Neuronal stem cell (in vitro differentiated cells): ENCODE data around the gene WIZ.

Source experiments
- DNase-seq: peaks from one replicate; pipeline ENCODE4 v3.0.0-alpha.2; 2013; ENCODE audit warnings: low spot score
- H2AFZ ChIP-seq: one replicate; pipeline ENCODE4 v1.6.1; 2013; ENCODE audit warnings: mild to moderate bottlenecking, low read length, inconsistent platforms
- H2AK5ac ChIP-seq: 2 replicates; pipeline ENCODE4 v1.6.1; 2013; ENCODE audit warnings: low read depth, mild to moderate bottlenecking, inconsistent platforms, low read length, moderate library complexity, mixed read lengths
- H2BK120ac ChIP-seq: 2 replicates; pipeline ENCODE4 v1.6.1; 2013; ENCODE audit warnings: low read depth, mild to moderate bottlenecking, inconsistent platforms, low read length, moderate library complexity, mixed read lengths
- H2BK12ac ChIP-seq: one replicate; pipeline ENCODE4 v1.6.1; 2013; ENCODE audit warnings: low read length, inconsistent platforms
- H2BK15ac ChIP-seq: 2 replicates; pipeline ENCODE4 v1.6.1; 2013; ENCODE audit warnings: mild to moderate bottlenecking, low read length, inconsistent platforms, mixed read lengths
- H2BK5ac ChIP-seq: one replicate; pipeline ENCODE4 v1.6.1; 2013; ENCODE audit warnings: inconsistent platforms, mild to moderate bottlenecking, low read length, moderate library complexity
- H3K14ac ChIP-seq: one replicate; pipeline ENCODE4 v1.6.1; 2013; ENCODE audit warnings: low read length, inconsistent platforms
- H3K18ac ChIP-seq: 2 replicates; pipeline ENCODE4 v1.6.1; 2013; ENCODE audit warnings: low read length, inconsistent platforms
- H3K23ac ChIP-seq: 2 replicates; pipeline ENCODE4 v1.6.1; 2013; ENCODE audit warnings: low read depth, mild to moderate bottlenecking, mixed read lengths, low read length, inconsistent platforms; ENCODE audit not compliant: poor library complexity
- H3K27ac ChIP-seq: replicated peaks from 3 replicates; pipeline ENCODE4 v1.5.1; 2013; ENCODE audit warnings: low read length, inconsistent platforms
- H3K27me3 ChIP-seq, 3 experiments: 2 replicates each; pipeline ENCODE4 v1.6.1; 2013; ENCODE audit warnings: low read length in 3 of 3, mild to moderate bottlenecking in 2 of 3, inconsistent platforms in 1 of 3, low read depth in 1 of 3, mixed read lengths in 1 of 3, moderate library complexity in 1 of 3; ENCODE audit not compliant: control insufficient read depth in 3 of 3, insufficient read depth in 3 of 3
- H3K36me3 ChIP-seq, 2 donors: replicated peaks in 1 of 2; 2 replicates each; pipeline ENCODE4 v1.6.1; 2013; ENCODE audit warnings: low read length in 2 of 2; ENCODE audit not compliant: control insufficient read depth in 2 of 2, insufficient read depth in 2 of 2
- H3K4ac ChIP-seq: 2 replicates; pipeline ENCODE4 v1.6.1; 2013; ENCODE audit warnings: inconsistent platforms, mild to moderate bottlenecking, low read length, moderate library complexity
- H3K4me1 ChIP-seq, 2 donors: 1 replicate in 1 of 2; 2 replicates in 1 of 2; pipeline ENCODE4 v1.6.1; 2013; ENCODE audit warnings: low read length in 2 of 2, low read depth in 1 of 2; ENCODE audit not compliant: control insufficient read depth in 2 of 2, insufficient read depth in 1 of 2
- H3K4me2 ChIP-seq: one replicate; pipeline ENCODE4 v1.6.1; 2013; ENCODE audit warnings: mild to moderate bottlenecking, low read length, inconsistent platforms; ENCODE audit not compliant: insufficient read depth, poor library complexity, severe bottlenecking
- H3K4me3 ChIP-seq, 2 donors: 2 replicates each; pipeline ENCODE4 v1.5.1; 2013; ENCODE audit warnings: low read length in 2 of 2, mild to moderate bottlenecking in 2 of 2, inconsistent platforms in 1 of 2, moderate library complexity in 1 of 2
- H3K79me1 ChIP-seq: one replicate; pipeline ENCODE4 v1.6.1; 2013; ENCODE audit warnings: low read depth, mild to moderate bottlenecking, inconsistent platforms, low read length, moderate library complexity
- H3K9ac ChIP-seq: one replicate; pipeline ENCODE4 v1.6.1; 2013; ENCODE audit warnings: mild to moderate bottlenecking, low read depth, low read length, inconsistent platforms; ENCODE audit not compliant: poor library complexity
- H3K9me3 ChIP-seq, 2 donors: replicated peaks in 1 of 2; 2 replicates each; pipeline versions ENCODE3 to v1.6.1; 2013; ENCODE audit warnings: low read length in 2 of 2, mild to moderate bottlenecking in 2 of 2, inconsistent platforms in 1 of 2, low read depth in 1 of 2, mixed read lengths in 1 of 2, moderate library complexity in 1 of 2; ENCODE audit not compliant: control insufficient read depth in 2 of 2, insufficient read depth in 1 of 2
- H4K8ac ChIP-seq: one replicate; pipeline ENCODE4 v1.6.1; 2013; ENCODE audit warnings: low read depth, mild to moderate bottlenecking, inconsistent platforms, low read length, moderate library complexity
- H4K91ac ChIP-seq: one replicate; pipeline ENCODE4 v1.6.1; 2013; ENCODE audit warnings: low read length, low read depth, mild to moderate bottlenecking, inconsistent platforms; ENCODE audit not compliant: poor library complexity
- WGBS, 2 donors: extraction: QIAGEN DNeasy Blood & Tissue Kit; methylation state at CpG; one replicate each; pipeline ENCODE4 v1.1.7; 2013; ENCODE audit warnings: missing lambda C conversion rate in 2 of 2, mixed read lengths in 1 of 2; ENCODE audit not compliant: insufficient read length in 2 of 2, insufficient replicate concordance in 1 of 2; ENCODE audit errors: extremely low coverage in 2 of 2; 5-methylcytosine and 5-hydroxymethylcytosine counted together

The WIZ gene

GRCh38 chr19:15430526-15431120, 19.1 kb downstream of the WIZ start:
- Histone ChIP-seq H3K4ac (no peak overlapping the region), H3K23ac (peak overlapping the region; percentile 59), H3K14ac (peak overlapping the region; percentile 2), H3K4me3 (peak overlapping the region in 1 of 2 donors; percentile 92), H2BK5ac (peak overlapping the region; percentile 13), H2BK120ac (no peak overlapping the region), H2BK12ac (no peak overlapping the region), H3K79me1 (peaks cover 28% of the 10 kb centered on the region), H3K18ac (no peak overlapping the region), H2AK5ac (no peak overlapping the region), H3K27ac (no peak overlapping the region), H4K8ac (no peak overlapping the region), H4K91ac (peak overlapping the region; percentile 30), H3K9me3 (peaks cover 0 to 2% of the 10 kb centered on the region in 2 donors), H3K27me3 (no peaks in the 10 kb centered on the region), H2AFZ (no peak overlapping the region), H3K4me2 (peak overlapping the region; percentile 11), H3K36me3 (peaks cover 32 to 51% of the 10 kb centered on the region in 2 donors), H3K9ac (peak overlapping the region; percentile 51), H3K4me1 (peaks cover 10 to 11% of the 10 kb centered on the region in 2 donors), H2BK15ac (no peak overlapping the region)
- DNase-seq, result no peak
- WGBS, 2 donors, result no CpG with 5 or more reads among the region's 10 CpGs

DNA sequence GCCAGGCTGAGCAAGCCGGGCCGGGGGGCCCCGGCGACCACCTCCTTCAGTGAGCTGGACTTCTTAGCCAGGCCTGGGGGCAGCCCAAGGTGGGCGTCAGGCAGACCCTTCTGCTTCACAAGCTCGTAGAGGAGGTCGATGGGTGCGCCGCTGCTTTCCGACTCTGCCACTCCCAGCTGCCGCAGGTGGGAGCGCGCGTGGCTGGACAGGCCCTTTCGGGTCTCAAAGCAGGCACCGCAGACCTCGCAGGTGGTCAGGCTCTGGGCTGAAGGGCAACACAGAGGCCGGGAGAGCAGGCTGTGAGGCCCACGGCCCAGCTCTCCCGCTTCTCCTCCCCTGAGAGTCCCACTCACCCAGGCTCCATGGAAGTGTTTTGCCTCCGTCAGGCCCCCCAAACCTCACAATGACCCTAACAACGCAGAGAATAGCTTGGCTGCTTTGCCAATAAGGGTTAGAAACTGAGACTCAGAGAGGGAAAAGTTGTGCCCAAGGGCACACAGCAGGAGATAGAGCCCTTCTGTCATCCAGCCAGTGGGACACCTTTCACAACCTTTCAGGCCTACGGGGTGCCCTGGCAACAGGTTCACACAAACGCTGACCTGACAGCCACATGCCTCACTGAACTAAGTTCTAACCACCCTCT, 19.8 kb downstream of the WIZ start:
- peaks cover 37 to 58% of the 10 kb centered on the region in 2 donors for H3K36me3 ChIP-seq
- peaks cover 10 to 11% of the 10 kb centered on the region in 2 donors for H3K4me1 ChIP-seq
- H3K9me3 ChIP-seq, result peaks cover 0 to 2% of the 10 kb centered on the region in 2 donors
- H3K9ac ChIP-seq, result no peak overlapping the region
- H2AFZ ChIP-seq, result no peak overlapping the region
- H3K23ac ChIP-seq, result no peak overlapping the region
- no peak overlapping the region for H3K27ac ChIP-seq
- peaks cover 28% of the 10 kb centered on the region for H3K79me1 ChIP-seq
- no peak overlapping the region for H3K14ac ChIP-seq
- peak overlapping the region; percentile 13 for H2BK5ac ChIP-seq
- no peak overlapping the region for H2BK15ac ChIP-seq
- no CpG with 5 or more reads among the region's 24 CpGs for WGBS, 2 donors
- H3K4ac ChIP-seq, result no peak overlapping the region
- no peak overlapping the region for H4K91ac ChIP-seq
- H2BK12ac ChIP-seq, result peak overlapping the region; percentile 10
- no peak overlapping the region for H3K18ac ChIP-seq
- peak overlapping the region in 1 of 2 donors; percentile 92 for H3K4me3 ChIP-seq
- no peak overlapping the region for H2BK120ac ChIP-seq
- no peak overlapping the region for H4K8ac ChIP-seq
- peak overlapping the region; percentile 11 for H3K4me2 ChIP-seq
- H2AK5ac ChIP-seq, result peak overlapping the region; percentile 35
- no peak for DNase-seq
- H3K27me3 ChIP-seq, result no peaks in the 10 kb centered on the region

DNA sequence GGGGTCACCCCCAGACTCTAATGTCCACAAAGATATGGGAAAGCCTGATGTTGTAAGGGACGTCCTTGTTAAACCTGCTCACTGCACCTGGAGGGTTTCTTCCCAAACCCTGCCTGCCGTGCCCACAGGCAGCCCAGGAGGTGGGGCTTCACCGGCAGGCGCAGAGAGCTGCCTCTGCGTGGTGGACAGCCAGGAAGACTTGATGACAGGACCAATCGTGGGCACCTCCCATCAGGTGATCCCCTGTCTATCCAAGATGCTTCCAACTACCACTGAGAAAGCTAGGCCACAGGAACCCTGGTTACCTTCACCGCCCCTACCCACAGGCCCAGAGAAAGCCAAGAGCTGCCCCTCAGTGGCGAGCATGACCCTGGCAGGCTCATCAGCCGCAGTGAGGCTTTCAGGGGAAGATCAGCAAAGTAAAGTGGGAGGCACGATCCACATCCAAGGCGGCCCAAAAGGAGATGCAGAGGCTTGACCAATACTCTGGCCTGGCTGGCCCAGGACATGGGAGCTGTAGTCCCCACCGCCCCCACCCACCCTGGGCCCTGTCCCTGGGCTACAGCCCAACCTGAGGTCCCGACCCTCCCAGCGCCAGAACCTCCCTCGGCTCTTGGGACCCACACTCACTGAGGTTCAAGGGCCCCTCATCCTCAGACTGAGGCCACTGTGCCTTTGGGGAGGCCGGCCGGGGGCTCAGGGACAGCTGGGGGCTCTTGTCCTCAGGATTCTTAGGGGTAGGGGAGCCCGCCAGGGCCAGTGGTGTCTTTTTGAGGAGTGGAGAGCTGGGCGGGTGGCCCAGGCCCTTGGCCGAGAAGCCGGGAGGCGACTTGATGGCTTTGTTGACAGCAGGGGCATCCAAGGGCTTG, 20.6 kb downstream of the WIZ start:
- Histone ChIP-seq H2AFZ (no peak overlapping the region), H2AK5ac (no peak overlapping the region), H3K79me1 (peaks cover 28% of the 10 kb centered on the region), H3K4ac (no peak overlapping the region), H3K4me2 (no peak overlapping the region), H3K36me3 (peaks cover 44 to 65% of the 10 kb centered on the region in 2 donors), H4K91ac (no peak overlapping the region), H3K14ac (no peak overlapping the region), H3K4me3 (no peak overlapping the region), H3K18ac (no peak overlapping the region), H2BK120ac (no peak overlapping the region), H3K23ac (peak overlapping the region; percentile 25), H3K27me3 (no peaks in the 10 kb centered on the region), H2BK5ac (peak overlapping the region; percentile 19), H3K9me3 (peaks cover 0 to 2% of the 10 kb centered on the region in 2 donors), H4K8ac (no peak overlapping the region), H3K4me1 (peaks cover 10 to 11% of the 10 kb centered on the region in 2 donors), H2BK12ac (no peak overlapping the region), H2BK15ac (no peak overlapping the region), H3K9ac (no peak overlapping the region), H3K27ac (no peak overlapping the region)
- DNase-seq, result no peak
- no CpG with 5 or more reads among the region's 22 CpGs for WGBS, 2 donors
